Endothelial cell (in vitro differentiated cells): Measurements from ENCODE around the gene NADSYN1. TPM values are rescaled to one million over a fixed set of nuclear protein-coding genes. Genes with fewer than 3 reads are reported as not detected.

Experiments
- DNase-seq: peaks from one replicate; pipeline ENCODE4 v3.0.0; 2021; ENCODE audit warnings: low spot score
- H3K27ac Mint-ChIP-seq: one replicate; pipeline ENCODE4 v1.8.0; 2021; ENCODE audit warnings: mixed read lengths, inconsistent platforms; ENCODE audit not compliant: unreplicated experiment
- H3K27me3 Mint-ChIP-seq: one replicate; pipeline ENCODE4 v1.8.0; 2021; ENCODE audit warnings: mild to moderate bottlenecking, moderate library complexity, mixed read lengths, inconsistent platforms; ENCODE audit not compliant: unreplicated experiment
- H3K36me3 Mint-ChIP-seq: one replicate; pipeline ENCODE4 v1.8.0; 2021; ENCODE audit warnings: mild to moderate bottlenecking, low read depth, mixed read lengths, inconsistent platforms; ENCODE audit not compliant: unreplicated experiment
- H3K4me1 Mint-ChIP-seq: one replicate; pipeline ENCODE4 v1.8.0; 2021; ENCODE audit warnings: mild to moderate bottlenecking, mixed read lengths, inconsistent platforms; ENCODE audit not compliant: unreplicated experiment
- H3K4me3 Mint-ChIP-seq: one replicate; pipeline ENCODE4 v1.8.0; 2021; ENCODE audit warnings: mild to moderate bottlenecking, mixed read lengths, inconsistent platforms; ENCODE audit not compliant: unreplicated experiment
- H3K9me3 Mint-ChIP-seq: one replicate; pipeline ENCODE4 v1.8.0; 2021; ENCODE audit warnings: mixed read lengths, inconsistent platforms; ENCODE audit not compliant: unreplicated experiment
- CTCF ChIP-seq: fragments of 200-600 bp; sonication (generic); IDR thresholded peaks from one replicate; pipeline ENCODE4 v1.5.0; 2021; ENCODE audit warnings: antibody characterized with exemption; ENCODE audit not compliant: unreplicated experiment
- total RNA-seq: library from RNA; stranded (reverse); fragmentation: NEBNext Ultra II Directional; extraction: Animal tissue kit (Norgen Biotek cat#: 25700); gene quantifications from one replicate; pipeline ENCODE4 v1.2.1, GENCODE V29; 2021; ENCODE audit not compliant: unreplicated experiment

Gene NADSYN1
- total RNA-seq, 1 donor from 2014 or later, result 69.0 TPM

GRCh38 chr11:71450507-71450906 lies 2.5 kb upstream of the NADSYN1 start:
- no peak overlapping the region for H3K4me3 Mint-ChIP-seq
- peaks cover 31% of the 10 kb centered on the region for H3K36me3 Mint-ChIP-seq
- peaks cover 39% of the 10 kb centered on the region for H3K4me1 Mint-ChIP-seq
- DNase-seq, result no peak
- H3K27me3 Mint-ChIP-seq, result peaks cover 10% of the 10 kb centered on the region
- no peak overlapping the region for H3K27ac Mint-ChIP-seq
- TF ChIP-seq CTCF, result no peak
- no peaks in the 10 kb centered on the region for H3K9me3 Mint-ChIP-seq

- no peak overlapping the region for H3K27ac Mint-ChIP-seq
These were observed 2.1 kb upstream of the NADSYN1 start for GRCh38 chr11:71450939-71451338.

GRCh38 chr11:71451596-71452198 lies 1.3 kb upstream of the NADSYN1 start:
- no peaks in the 10 kb centered on the region for H3K9me3 Mint-ChIP-seq
- H3K36me3 Mint-ChIP-seq, result peaks cover 31% of the 10 kb centered on the region
- peak overlapping the region; percentile 85 for H3K27ac Mint-ChIP-seq
- TF ChIP-seq CTCF, result no peak
- peak overlapping the region; percentile 89 for H3K4me3 Mint-ChIP-seq
- H3K4me1 Mint-ChIP-seq, result peaks cover 40% of the 10 kb centered on the region
- H3K27me3 Mint-ChIP-seq, result peaks cover 14% of the 10 kb centered on the region
- peak; percentile 20 for DNase-seq

More at GRCh38 chr11:71450939-71451338, 2.1 kb upstream of the NADSYN1 start:
- Mint-ChIP-seq H3K9me3 (no peaks in the 10 kb centered on the region), H3K27me3 (peaks cover 10% of the 10 kb centered on the region), H3K4me1 (peaks cover 39% of the 10 kb centered on the region), H3K4me3 (no peak overlapping the region), H3K36me3 (peaks cover 31% of the 10 kb centered on the region)
- DNase-seq, result no peak
- TF ChIP-seq CTCF, result no peak

GRCh38 chr11:71452199-71453036 lies 585 bp upstream of the NADSYN1 start:
- Mint-ChIP-seq H3K27me3 (peaks cover 14% of the 10 kb centered on the region), H3K36me3 (peaks cover 33% of the 10 kb centered on the region), H3K4me1 (peaks cover 35% of the 10 kb centered on the region), H3K9me3 (no peaks in the 10 kb centered on the region), H3K27ac (peak overlapping the region; percentile 85), H3K4me3 (peak overlapping the region; percentile 89)
- TF ChIP-seq CTCF, result no peak
- DNase-seq, result peak; percentile 43

GRCh38 chr11:71453918-71454304 lies 908 bp downstream of the NADSYN1 start:
- peak overlapping the region; percentile 93 for H3K4me3 Mint-ChIP-seq
- H3K4me1 Mint-ChIP-seq, result peaks cover 32% of the 10 kb centered on the region
- no peaks in the 10 kb centered on the region for H3K9me3 Mint-ChIP-seq
- H3K27me3 Mint-ChIP-seq, result peaks cover 15% of the 10 kb centered on the region
- no peak for TF ChIP-seq CTCF
- H3K36me3 Mint-ChIP-seq, result peaks cover 42% of the 10 kb centered on the region
- H3K27ac Mint-ChIP-seq, result no peak overlapping the region
- no peak for DNase-seq
